RWPE1 (cell line): ENCODE results near the gene PQBP1.
"Not testable (repeated sequence)": the region's sequence is repeated elsewhere in the genome, so short reads cannot be mapped to it uniquely, and the experiment has no call there.

Experiments
- CTCF ChIA-PET: fragments of 350-600 bp; sonication (Branson Sonifier 250); formaldehyde crosslinking; extraction: SDS; loops from one replicate; lab custom pipeline; 2021; lab: Yijun Ruan, JAX
- POLR2A ChIA-PET: fragments of 400-600 bp; formaldehyde crosslinking; extraction: SDS; loops from one replicate; lab custom pipeline; 2020; ENCODE audit warnings: antibody characterized with exemption; ENCODE audit not compliant: low non-redundant PET; lab: Yijun Ruan, JAX
- DNase-seq: peaks from one replicate; pipeline ENCODE4 v3.0.0; 2012; ENCODE audit warnings: low spot score
- H3K27ac ChIP-seq: fragments of 450-650 bp; 2 replicates; pipeline ENCODE4 v1.5.1; 2017
- TF ChIP-seq, protein P1 (sequence below): fragments of 450-650 bp; conservative IDR thresholded peaks from 2 replicates; pipeline ENCODE4 v1.5.1; 2017; ENCODE audit warnings: low read depth, mild to moderate bottlenecking

PQBP1 gene, protein sequence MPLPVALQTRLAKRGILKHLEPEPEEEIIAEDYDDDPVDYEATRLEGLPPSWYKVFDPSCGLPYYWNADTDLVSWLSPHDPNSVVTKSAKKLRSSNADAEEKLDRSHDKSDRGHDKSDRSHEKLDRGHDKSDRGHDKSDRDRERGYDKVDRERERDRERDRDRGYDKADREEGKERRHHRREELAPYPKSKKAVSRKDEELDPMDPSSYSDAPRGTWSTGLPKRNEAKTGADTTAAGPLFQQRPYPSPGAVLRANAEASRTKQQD

DNA sequence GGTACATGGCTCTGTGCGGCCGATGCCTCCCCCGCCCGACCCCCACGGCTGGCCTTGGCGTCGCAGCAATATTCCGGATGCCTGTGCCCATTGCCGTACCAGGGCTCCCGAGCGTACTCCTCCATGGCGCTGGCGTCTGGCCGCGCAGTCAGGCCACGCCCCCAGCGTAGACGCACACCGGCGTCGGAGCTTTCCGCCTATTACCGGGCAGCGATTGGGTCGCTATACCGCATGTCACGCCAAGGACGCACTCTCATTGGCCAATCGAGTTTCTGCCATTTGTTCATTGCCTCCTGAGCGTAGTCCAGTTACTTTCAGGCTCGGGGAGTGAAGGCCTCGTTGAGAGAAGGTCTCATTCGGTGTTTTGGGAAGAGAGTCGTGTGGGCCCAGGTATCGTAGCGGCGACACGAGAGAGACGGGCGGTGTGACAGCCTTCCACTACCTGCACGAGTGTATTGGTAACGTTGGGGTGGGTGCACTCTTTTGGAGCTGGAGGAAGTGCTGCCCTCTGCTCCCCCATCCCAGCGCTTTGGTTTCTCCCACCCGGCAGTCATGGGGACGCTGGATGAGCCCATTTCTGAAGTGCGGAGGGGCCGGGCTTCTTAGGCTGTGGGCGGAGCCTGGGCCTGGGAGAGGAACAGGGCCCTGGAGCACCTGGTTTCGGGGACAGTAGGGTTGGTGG is at the start of gene PQBP1, which contains the start of gene TIMM17B:
Gene PQBP1, plus strand, starts transcription at position 306 of the 682 bp plus-strand sequence. CDS start 580 bp downstream, outside the sequence.
Gene TIMM17B, minus strand, starts transcription at position 144 of the 682 bp plus-strand sequence. Its CDS starts 19 bp downstream, at position 125.
- peak; percentile 78 for DNase-seq
- TF ChIP-seq, protein P1, sequence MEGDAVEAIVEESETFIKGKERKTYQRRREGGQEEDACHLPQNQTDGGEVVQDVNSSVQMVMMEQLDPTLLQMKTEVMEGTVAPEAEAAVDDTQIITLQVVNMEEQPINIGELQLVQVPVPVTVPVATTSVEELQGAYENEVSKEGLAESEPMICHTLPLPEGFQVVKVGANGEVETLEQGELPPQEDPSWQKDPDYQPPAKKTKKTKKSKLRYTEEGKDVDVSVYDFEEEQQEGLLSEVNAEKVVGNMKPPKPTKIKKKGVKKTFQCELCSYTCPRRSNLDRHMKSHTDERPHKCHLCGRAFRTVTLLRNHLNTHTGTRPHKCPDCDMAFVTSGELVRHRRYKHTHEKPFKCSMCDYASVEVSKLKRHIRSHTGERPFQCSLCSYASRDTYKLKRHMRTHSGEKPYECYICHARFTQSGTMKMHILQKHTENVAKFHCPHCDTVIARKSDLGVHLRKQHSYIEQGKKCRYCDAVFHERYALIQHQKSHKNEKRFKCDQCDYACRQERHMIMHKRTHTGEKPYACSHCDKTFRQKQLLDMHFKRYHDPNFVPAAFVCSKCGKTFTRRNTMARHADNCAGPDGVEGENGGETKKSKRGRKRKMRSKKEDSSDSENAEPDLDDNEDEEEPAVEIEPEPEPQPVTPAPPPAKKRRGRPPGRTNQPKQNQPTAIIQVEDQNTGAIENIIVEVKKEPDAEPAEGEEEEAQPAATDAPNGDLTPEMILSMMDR, result no peak
- CTCF ChIA-PET, result no interaction called here
- POLR2A ChIA-PET, result interaction anchor here (0.5 to 1.2 kb wide), 4 partner anchors 61 to 436 kb away, joined by 3 to 4 read pairs (median 3); partner anchors contain the start of gene HDAC6
- peak within 1 kb of the TSS; percentile 91 for H3K27ac ChIP-seq

DNA sequence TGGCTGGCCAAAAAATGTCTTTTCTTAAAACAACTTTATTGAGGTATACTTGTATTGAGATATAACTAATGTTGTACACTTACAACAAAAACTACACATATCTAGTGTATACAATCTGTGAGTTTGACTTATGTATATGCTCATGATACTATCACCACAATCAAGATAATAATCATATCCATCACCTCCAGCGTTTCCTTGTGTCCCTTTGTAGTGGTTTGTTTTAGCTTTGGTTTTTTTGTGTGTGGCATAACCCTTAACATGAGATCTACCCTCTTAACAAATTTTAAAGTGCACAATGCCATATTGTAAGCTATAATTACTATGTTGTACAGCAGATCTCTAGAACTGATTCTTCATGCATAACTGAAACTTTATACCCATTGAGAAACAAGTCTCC is 48.9 kb upstream of the PQBP1 start:
- TF ChIP-seq, protein P1, result no peak
- ChIA-PET CTCF (interaction anchor here (0.6 kb wide), 1 partner anchor 253 kb away, joined by 4 read pairs; no protein-coding TSS in a partner anchor), POLR2A (no interaction called here)
- no peak overlapping the region for H3K27ac ChIP-seq
- DNase-seq, result no peak

DNA sequence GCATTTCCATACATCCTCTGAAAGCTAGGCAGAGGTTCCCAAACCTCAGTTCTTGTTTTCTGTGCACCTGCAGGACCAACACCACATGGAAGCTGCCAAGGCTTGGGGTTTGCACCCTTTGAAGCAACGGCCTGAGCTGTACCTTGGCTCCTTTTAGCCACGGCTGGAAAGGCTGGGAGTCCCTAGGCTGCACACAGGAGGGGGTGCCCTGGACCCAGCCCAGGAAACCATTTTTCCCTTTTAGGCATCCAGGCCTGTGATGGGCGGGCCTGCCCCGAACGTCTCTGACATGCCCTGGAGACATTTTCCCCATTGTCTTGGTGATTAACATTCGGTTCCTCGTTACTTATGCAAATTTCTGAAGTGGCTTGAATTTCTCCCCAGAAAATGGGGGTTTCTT is 44.9 kb upstream of the PQBP1 start:
- DNase-seq, result no peak
- CTCF ChIA-PET, result no interaction called here
- TF ChIP-seq, protein P1, result no peak
- POLR2A ChIA-PET, result no interaction called here
- H3K27ac ChIP-seq, result no peak overlapping the region

DNA sequence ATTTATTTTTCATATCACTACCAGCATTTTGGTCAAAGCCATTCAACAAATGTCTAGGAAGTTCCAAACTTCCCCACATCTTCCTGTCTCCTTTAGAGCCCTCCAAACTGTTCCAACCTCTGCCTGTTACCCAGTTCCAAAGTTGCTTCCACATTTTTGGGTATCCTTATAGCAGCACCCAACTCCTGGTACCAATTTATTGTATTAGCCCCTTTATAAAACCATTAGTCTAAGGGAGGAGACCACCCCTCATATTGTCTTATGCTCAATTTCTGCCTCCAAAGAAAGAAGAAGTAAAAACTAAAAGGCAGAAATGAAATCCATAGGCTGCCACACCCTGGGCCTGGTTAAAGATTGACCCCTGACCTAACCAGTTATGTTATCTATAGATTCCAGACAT is 44.2 kb upstream of the PQBP1 start:
- H3K27ac ChIP-seq, DNase-seq, POLR2A ChIA-PET, CTCF ChIA-PET: not testable (repeated sequence)

DNA sequence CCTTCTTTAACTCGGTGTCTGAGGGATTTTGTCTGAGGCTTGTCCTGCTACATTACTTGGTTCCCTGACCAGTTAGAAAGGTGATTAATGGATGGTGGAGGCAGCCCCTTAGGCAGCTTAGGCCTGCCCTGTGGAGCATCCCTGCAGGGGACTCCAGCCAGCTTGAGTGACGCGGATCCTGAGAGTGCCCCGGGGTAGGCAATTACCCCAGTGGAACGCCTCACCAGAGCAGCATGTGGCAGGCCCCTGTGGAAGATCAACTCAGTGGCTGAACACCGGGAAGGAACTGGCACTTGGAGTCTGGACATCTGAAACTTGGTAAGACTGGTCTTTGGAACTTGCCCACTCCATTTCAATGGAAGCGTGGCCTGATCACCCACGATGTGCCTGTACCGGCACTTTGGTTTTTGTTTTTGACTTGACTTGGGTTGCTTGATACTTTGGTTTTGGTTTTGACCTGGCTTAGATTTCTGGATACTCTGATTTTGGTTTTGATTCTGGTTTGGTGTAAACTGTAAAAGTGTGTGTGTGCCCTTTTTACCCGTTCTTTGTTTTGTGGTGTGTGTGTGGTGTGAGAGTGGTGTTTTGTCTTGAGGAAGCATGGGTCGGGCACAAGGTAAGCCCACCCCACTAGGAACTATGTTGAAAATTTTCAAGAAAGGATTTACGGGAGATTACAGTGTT is 43.5 kb upstream of the PQBP1 start:
- DNase-seq, CTCF ChIA-PET, POLR2A ChIA-PET, H3K27ac ChIP-seq: not testable (repeated sequence)

DNA sequence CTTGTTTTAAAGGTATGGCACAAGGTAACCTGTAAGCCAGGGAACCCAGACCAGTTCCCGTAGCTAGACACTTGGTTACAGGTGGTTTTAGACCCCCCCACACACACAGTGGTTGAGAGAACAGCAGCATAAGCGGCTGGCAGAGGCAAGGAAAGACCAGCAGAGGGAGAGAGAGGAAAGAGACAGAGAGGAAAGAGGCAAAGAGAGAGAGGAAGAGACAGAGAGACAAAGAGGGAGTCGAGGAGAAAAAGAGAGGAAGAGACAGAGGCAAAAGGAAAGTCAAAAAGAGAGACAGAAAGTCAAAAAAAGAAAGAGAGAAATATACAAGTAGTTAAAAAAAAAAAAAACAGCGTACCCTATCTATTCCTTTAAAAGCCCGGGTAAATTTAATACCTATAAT is 42.8 kb upstream of the PQBP1 start:
- H3K27ac ChIP-seq, result no peak overlapping the region
- ChIA-PET CTCF (no interaction called here), POLR2A (no interaction called here)
- no peak for DNase-seq
- TF ChIP-seq, protein P1, result peak; percentile 38

DNA sequence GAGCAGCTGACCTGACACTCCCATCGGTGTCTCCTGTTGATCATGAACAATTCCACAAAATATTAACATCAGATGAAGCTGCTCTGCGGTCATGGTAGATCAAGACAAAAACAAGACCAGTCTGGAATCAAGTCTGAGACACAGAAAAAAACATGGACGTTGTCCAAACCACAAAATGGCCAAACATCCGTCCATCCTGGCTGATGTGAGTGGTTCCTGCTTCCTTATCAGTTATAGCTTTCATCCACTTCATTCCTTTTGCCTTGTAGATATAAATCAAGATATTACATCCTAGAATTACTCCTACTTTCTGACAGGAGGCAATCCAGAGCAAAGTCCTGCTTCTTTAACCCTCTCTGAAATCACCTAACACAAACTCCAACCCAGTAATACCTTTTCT is 33.5 kb upstream of the PQBP1 start:
- ChIA-PET CTCF (interaction anchor here (0.7 kb wide), 1 partner anchor 1784 kb away, joined by 4 read pairs; no protein-coding TSS in a partner anchor), POLR2A (no interaction called here)
- DNase-seq, result no peak
- no peak overlapping the region for H3K27ac ChIP-seq
- TF ChIP-seq, protein P1, result no peak

DNA sequence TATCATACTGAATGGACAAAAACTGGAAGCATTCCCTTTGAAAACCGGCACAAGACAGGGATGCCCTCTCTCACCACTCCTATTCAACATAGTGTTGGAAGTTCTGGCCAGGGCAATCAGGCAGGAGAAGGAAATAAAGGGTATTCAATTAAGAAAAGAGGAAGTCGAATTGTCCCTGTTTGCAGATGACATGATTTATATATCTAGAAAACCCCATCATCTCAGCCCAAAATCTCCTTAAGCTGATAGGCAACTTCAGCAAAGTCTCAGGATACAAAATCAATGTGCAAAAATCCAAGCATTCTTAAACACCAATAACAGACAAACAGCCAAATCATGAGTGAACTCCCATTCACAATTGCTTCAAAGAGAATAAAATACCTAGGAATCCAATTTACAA is 25.7 kb upstream of the PQBP1 start:
- H3K27ac ChIP-seq, POLR2A ChIA-PET, DNase-seq, CTCF ChIA-PET: not testable (repeated sequence)

DNA sequence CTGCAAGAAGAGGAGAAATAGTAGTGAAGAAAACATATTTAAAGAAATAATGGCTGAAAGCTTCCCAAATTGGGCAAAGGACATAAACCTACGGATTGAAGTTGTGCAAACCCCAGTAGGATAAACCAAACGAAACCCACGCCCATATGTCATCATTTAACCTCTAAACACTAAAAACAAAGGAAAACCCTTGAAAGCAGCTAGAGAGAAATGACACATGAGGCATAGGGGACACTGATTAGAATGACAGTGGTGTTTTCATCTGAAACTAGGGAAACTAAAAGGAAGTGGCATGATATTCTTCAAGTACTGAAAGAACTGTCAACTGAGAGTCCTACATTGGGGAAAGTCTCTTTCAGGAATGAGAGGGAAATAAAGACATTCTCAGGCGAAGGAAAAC is 20.8 kb upstream of the PQBP1 start:
- DNase-seq, POLR2A ChIA-PET, CTCF ChIA-PET, H3K27ac ChIP-seq: not testable (repeated sequence)
